HG03469 (cell line): ENCODE results near the gene MCM6.
"Not testable (repeated sequence)": the region's sequence is repeated elsewhere in the genome, so short reads cannot be mapped to it uniquely, and the experiment has no call there.

Source experiments
- ATAC-seq: cut with Tn5 transposase; IDR thresholded peaks from one replicate; pipeline ENCODE4 v1.9.1; 2021; ENCODE audit warnings: mild to moderate bottlenecking, moderate library complexity, moderate number of reproducible peaks; ENCODE audit not compliant: unreplicated experiment

Gene MCM6

DNA sequence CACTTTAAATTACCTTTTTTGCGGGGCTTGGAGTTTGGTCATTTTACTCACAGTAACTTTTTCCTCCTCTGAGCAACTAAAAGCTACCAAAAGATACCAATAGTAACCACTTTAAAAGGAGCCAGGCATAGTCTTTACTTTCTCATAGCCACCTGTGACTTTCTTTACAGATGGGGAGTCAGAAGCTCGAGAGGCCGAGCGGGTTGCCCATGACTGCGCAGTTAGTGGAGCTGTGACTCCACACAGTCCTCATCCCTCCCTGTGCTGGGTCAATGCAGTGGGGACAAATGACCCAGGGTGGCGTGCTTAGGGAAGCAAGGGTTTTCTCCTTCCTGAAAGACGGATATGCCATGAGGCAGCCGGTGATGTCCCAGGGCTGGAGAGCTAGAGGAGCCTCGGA is 51.1 kb downstream of the MCM6 start:
- ATAC-seq: no peak

DNA sequence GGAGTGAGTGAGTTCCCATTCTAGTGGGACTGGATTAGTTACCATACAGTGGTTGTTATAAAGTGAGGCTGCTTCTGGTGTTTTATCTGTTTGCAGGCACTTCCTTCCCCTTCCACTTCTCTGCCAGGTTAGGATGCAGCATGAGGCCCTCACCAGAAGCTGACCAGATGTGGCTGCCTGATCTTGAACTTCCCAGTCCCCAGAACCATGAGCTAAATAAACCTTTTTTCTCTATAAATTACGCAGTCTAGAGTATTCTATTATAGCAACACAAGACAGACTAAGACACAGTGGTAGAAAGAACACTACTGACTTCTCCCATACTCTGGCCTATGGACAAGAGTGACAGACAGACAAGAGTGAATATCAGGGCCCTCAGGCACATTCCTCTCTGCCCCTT is 53.4 kb downstream of the MCM6 start:
- no peak for ATAC-seq

DNA sequence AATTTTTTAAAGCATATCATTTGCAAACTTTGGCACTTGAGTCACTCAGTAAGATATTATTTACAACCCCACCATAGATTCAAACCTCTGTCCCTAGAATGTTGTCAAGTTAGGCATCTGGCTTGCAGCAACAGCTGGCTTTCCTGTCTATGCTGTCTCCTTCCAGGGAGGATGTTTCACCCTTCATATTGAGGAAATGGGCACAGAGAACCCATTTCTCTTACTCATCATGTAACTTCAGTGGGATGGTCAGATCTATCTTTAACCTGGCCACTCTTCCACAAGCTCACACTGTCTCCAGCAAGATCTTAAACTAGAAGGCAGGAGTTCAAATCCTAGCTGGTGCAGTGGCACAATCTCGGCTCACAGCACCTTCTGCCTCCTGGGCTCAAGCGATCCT is 55.1 kb downstream of the MCM6 start:
- no peak for ATAC-seq

DNA sequence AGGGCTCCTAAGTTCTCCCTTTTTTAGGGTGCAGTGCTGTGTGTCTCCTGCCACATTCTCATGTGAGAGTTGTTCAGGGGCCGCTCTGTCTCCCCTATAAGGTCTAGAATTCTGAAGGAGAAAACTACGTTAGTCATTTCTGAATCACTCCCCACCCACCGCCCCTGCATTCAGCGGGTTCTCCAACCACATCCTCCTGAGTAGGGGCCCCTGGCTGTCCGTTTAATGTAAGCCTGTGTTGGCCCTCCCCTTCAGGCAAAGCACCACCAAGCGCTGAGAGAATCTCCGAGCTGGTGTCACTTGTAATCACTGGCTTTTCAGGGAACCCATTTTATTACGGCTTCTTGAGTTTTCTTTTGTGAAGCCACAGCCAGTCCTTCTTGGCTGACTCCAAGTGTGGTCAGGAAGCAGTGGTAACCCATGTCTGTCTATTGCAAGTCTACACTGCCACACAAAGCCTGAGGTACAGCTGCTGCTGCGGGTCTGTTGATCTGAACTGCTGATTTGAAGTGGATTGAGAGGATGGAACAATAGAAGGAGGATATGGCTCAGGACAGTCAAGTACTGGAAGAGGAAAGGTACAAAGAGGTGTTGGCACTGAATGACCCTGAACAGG is 56.1 kb downstream of the MCM6 start:
- peak; percentile 91 for ATAC-seq

DNA sequence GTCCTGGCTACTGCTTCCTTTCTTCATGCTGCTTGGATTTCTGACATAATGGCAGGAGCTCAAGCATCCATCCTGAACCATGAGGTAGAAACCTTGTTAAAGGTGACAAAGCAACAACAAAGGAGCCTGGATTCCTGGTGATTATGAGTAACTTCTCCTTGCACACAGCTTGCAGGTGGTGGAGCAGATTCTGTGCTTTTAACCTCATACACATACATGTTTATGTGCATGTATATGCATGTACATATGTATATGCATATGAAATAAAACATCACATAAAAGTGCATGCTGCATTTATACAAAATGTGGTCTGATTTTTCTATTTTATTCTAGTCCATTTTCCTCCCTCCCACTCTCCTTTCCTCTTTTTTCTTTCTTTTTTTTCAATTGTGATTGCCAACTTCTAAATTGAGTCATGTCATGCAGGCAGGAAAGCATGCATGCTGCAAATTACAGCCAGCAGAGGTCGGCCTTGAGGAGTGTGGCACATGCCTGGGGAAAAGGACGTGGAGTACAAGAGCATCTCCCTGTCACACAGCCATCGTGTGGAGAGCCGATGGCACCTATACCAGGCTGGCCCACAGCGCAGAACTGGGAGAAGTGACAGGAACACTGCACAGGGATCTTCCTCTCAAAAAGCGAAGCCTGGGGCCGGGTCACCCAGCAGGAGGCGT is 57.2 kb downstream of the MCM6 start:
- ATAC-seq: no peak

DNA sequence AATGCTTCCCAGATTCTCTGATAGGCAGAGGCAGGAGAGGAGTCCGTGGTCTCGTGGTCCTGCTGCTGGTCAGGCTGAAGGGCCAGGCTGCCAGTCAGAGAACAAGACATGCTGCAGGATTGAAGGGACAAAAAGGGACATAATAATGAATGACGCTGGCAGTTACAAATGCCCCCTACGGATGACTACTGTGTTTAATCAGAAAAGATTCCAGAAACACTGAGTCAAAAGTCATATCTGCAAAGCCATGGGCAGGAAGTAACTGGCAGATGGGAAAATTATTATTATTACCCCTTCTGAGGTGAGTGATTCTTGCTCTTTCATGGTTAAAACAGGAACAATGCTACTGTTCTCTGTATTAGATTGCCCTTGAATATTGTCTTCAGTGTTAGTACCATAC is 58.3 kb downstream of the MCM6 start:
- no peak for ATAC-seq

DNA sequence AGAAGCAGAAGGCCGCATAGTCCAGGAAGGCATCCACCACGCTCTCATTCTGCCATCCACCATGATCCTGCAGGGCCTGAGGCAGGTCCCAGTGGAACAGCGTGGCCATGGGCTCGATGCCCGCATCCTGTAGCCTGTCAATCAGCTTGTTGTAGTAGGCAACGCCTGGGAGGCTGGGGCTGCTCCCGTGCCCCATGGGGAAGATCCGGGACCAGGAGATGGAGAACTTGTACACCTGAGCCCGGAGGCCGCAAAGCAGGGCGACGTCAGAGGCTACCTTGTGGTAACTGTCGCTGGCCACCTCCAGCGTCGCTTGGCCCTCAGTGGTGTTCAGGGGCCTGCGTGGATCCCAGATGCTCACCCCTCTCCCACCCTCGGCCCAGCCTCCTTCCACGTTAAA is 58.8 kb downstream of the MCM6 start:
- no peak for ATAC-seq

DNA sequence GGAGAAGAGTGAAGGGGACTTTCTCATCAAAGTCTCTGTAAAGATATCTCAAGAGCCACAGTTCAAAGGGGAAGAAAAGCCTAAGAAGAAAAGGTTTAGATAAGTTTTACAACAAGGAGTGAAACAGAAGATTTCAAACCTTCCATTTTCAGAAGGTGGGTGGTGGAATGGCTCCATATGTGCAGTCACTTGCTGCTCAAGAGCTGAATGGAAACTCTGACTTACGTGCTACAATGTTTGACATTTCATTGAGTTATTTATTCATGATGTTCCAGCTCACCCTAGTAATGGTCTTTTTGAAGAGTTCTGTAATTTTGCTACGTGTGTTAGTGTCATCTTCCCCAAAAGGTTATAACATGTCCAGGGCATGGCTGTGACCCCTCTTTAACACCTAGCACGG is 61.0 kb downstream of the MCM6 start:
- no peak for ATAC-seq

DNA sequence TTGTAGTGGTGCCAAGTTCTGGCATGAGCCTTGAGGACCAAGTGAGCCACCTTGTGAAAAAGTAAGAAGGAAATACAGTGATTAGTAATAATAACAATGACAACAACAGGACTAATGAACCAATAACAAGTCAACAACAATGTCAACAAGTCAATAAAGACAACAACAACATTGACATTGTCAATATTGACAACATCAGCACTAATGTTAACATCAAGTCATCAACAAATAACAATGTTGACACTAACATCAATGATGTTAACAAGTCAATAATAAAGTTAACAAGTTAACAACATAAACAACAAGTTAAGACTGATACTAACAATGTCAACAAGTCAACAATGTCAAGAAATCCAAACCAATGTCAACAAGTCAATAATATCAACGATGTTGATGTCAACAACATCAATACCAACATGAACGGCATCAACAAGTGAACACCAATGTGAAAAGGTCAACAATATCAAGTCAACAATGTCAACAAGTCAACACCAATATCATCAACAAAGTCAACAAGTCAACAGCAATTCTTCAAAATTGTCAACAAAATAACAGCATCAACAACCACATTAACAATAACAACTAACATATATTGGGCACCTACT is 63.2 kb downstream of the MCM6 start:
- ATAC-seq: no peak

DNA sequence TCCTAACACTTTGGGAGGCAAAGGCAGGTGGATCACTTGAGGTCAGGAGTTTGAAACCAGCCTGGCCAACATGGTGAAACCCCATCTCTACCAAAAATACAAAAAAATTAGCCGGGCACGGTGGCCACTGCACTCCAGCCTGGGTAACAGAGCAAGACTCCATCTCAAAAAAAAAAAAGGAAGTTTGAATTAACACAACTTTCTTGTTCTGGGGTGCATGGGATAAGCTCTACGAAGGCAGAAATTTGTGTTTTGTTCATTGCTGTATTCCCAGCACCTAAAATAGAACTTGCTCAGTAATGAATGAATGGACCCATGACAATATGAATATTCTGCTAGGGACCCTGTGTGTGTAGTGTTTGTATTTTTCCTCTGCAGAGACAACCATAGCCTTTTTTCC is 68.4 kb downstream of the MCM6 start:
- not testable (repeated sequence) for ATAC-seq

DNA sequence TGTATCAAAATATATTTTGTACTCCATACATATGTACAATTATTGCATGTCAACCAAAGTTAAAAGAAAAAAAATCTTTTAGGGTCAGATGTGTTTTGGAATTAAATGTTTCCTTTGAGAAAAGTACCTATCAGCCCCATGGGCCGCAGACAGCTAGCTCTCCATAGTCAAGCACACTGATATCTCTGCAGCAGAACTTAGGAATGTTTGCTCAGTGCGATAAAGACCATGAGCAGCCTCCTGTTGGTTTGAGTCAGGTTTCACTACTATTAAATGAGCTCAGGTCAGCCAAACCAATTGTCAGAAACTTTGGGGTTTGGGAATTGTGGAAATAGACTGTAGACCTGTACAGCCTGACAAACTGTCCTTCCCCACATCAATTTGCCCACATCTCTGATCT is 73.0 kb downstream of the MCM6 start:
- ATAC-seq: no peak

DNA sequence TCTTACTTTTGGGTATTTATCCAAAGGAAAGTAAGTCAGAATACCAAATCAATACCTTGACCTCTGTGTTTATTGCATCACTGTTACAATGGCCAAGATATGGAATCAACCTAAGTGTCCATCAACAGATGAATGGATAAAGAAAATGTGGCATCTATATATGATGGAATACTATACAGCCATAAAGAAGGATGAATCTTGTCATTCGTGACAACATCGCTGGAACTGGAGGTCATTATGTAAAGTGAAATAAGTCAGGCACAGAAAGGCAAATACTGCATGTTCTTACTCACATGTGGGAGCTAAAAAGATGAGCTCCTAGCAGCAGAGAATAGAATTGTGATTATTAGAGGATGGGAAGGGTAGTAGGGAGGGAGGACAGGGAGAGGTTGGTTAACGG is 73.9 kb downstream of the MCM6 start:
- no peak for ATAC-seq

DNA sequence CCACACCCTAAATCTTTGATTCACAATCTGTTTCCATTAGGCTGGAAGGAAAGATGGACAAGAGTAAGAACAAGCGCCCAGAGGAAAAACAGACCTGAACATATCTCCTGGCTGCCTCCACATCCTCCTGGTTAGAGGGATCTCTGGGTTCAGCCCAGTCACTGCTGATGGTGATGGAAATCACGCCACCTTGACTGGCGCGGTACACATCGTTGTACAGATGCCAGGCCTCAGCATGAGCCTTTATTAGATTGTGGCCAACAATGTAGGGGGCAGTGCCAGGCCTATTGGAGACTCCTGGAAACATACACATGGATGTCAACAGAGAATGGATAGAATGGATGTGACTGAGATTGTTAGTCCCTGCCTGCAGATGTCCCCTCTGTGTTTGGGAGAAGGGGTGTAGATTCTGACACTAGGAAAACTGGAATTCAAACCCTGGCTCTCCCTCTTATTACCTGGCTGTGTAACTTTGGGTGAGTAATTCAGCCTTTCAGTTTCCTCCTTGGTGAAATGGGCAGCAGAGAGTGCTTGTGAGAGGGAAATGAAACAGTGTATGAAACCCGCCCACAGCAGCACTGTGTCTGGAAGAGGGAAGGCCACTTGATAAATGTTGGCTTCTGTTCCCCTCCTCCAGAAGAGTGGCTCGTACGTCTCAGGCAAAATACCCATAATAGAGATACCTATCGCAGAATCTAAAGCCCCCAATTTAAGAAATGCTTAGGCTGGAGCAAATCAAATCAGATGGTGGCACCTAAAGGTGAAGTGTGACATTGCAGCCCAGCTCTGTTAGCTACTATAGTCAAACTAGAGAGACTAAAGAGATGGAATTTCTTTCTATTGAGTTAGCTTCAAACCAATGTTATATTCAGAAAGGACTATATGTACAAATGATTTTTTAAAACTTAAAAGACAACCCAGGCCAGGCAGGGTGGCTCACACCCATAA is 75.5 kb downstream of the MCM6 start:
- no peak for ATAC-seq

DNA sequence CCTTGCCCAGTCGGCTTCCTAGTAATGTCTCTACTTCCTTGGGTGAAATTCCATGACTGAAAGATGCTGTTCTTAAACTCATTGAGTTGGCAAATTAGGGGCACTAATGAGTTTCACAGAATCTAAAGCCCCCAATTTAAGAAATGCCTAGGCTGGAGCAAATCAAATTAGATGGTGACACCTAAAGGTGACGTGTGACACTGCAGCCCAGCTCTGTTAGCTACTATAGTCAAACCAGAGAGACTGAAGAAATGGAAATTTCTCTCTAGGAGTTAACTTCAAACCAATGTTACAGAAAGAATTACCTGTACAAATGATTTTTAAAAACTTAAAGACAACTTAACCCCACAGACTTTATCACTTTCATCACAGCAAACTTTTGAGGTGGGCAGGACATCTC is 76.5 kb downstream of the MCM6 start:
- no peak for ATAC-seq

DNA sequence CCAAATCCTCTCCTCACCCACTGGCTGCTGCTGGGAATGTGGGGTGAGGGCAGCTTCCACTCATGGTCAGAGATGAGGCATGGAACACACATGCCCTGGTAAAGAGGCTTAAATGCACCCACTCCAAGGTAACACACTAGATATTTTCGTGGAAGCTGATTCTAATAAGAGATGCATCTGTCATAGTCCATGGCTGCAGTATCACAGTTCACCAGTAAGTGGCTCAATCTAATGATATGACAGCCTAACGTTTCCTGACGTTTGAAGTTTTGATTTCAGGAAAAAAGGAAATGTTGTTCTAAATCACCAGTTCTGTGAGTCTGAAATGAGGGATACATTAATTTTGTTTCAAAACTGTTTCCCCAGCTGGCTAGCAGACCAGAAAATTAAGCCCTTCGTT is 77.5 kb downstream of the MCM6 start:
- no peak for ATAC-seq

DNA sequence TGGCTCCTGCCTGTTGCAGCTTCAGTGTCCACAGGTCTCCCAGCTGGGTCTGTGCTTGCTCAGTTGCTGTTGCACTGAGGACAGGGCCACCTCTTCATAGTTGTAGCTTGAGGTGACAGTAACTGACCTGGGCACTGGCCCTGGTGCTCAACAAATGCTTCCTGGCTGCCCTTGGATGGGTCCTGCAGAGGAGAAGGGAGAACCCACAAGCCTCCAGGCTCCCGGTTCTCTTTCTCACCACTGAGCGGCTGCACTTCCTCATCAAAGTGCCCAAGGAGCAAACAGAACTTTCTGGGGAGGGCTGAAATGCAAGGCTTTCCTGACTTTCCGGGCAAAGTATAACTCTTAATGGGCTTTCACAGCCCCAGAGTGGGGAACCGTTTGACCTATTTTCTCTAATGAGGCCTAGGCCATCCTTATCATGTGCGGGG is 78.0 kb downstream of the MCM6 start:
- ATAC-seq: no peak

DNA sequence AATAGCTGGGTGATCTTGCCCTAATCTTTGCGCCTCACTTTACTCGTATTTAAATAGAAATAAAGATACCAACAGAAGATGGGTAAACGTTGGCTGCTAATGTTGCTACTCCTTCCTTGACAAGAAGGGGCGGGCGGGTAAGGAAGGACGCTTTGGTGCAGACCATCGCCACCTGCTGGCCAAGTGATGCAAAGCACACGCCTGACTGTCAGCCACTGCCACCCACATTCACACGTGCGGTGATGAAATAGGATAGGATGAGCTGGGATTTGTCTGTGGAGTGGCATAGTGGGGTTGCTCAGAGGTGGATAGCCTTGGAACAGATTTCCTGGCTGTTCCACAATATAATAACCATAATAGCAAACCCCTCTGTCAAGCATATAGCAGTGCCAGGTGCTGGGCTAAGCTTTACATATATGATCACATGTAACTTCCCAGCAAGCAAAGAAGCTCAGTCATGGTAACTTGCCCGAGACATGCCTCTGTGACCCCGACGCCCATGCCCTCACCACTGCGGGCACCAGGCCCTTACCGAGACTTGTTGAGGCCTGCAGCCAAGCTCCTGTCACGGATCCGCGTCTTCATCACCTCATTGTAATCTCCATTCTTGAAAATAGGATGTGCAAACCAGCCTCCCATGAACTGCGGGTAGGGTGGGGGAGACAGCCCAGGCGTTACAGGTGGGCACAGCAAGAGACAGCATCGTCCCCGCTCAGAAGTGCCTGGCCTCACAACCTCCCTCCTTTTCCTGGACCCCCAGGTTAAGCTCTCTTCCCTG is 78.6 kb downstream of the MCM6 start:
- ATAC-seq: peak; percentile 47

DNA sequence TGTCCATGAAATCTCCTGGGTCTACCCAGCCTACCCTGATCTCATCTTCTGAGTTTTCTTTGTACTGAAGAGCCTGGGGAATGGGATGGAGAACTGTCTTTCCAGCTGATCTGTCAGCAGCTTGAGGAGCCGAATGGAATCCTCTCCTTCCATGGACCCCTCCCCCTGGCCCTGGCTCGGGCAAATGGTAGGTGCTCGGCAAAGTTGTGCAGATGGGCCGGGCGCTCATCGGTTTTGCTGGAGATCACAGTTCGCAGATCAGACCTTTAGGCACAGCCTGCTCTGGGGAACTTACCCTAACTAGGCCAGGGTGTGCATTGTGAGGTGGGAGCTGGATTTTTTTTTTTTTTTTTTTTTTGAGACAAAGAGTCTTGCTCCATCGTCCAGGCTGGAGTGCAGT is 79.6 kb downstream of the MCM6 start:
- ATAC-seq: no peak

DNA sequence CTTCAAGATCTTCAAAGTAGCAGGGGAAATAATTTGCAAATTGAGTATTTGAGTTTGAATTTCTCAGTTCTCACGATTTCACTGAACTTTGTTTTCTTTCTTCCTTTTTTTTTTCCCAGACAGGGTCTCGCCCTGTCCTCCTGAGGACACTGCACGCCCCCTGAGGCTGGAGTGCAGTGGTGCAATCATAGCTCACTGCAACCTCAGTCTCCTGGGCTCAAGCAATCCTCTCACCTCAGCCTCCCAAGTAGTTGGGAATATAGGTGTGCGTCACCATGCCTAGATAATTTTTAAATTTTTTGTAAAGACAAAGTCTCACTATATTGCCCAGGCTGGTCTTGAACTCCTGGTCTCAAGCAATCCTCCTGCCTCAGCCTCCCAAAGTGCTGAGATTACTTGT is 80.6 kb downstream of the MCM6 start:
- ATAC-seq: not testable (repeated sequence)

DNA sequence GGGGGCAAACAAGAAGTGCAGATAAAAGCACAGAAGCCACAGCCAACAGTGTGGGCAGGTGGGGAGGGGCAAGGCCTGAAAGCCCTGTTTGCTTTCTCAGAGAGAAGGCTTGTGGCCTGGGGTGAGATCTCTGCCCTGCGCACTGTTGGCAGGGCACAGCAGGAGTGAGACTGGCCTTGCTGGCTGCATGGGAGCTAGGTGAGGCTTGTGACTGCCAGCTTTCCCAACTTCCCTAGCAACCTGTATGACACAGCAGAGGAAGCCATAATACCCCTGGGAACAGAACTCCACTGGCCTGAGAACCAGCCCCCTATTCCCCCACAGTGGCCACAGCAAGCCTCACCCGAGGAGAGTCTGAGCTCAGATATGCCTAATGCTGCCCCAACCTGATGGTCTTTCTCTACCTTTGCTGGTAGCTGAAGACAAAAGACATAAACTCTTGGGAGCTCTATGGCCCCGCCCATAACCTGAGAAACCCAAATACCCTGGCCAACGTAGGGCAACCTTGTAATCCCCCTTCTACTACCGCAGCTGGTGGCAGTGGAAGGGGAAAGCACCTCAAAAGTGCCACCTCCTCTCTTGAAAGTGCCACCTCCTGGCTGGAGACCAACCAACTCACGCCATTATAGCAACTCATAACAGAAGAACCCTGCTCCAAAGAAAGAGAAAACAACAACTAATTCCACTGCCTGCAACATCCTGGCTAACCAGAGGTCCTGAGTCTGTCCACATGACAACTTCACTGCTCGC is 83.7 kb downstream of the MCM6 start:
- no peak for ATAC-seq
